HG02852 (cell line): Measurements from ENCODE around the gene NEGR1.

Source experiments
- ATAC-seq: cut with Tn5 transposase; IDR thresholded peaks from one replicate; pipeline ENCODE4 v1.9.1; 2021; ENCODE audit warnings: mild to moderate bottlenecking, moderate library complexity; ENCODE audit not compliant: unreplicated experiment

The NEGR1 gene

GRCh38 chr1:71414179-71414578 lies 868.2 kb downstream of the NEGR1 start:
- no peak for ATAC-seq

- ATAC-seq, result no peak
These were observed 868.7 kb downstream of the NEGR1 start for GRCh38 chr1:71413441-71414175.

GRCh38 chr1:71400050-71400449 lies 882.3 kb downstream of the NEGR1 start:
- no peak for ATAC-seq

GRCh38 chr1:71399594-71399993 lies 882.7 kb downstream of the NEGR1 start:
- no peak for ATAC-seq

DNA sequence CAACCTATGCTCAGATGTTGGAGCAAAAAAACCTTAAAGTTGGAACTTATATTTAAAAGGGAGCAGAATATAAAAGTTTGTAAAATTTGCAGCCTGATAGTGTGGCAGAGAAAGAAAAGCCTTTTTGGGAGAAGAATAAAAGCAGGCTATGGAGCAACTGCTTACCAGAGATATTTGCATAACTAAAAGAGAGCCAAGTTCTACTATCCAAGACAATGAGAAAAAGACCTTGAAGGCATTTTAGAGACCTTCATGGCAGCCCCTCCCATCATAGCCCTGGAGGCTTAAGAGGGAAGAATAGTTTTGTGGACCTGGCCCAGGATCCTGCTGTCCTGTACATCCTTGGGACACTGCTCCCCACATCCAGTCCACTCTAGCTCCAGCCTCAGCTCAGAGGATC lies 889.0 kb downstream of the NEGR1 start:
- ATAC-seq, result no peak

DNA sequence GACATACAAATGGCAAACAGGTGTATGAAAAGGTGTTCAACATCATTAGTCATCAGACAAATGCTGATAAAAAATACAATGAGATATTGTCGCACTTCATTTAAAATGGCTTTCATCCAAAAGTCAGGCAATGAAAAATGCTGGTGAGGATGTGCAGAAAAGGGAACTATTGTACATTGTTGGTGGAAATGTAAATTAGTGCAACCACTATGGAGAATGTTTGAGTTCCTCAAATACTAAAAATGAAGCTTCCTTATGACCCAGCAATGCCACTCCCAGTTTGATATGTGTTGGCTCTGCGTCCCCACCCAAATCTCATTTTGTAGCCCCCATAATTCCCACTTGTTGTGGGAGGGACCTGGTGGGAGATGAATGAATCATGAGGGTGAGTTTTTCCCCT lies 891.8 kb downstream of the NEGR1 start:
- ATAC-seq, result no peak

GRCh38 chr1:71377886-71378285 lies 904.5 kb downstream of the NEGR1 start:
- no peak for ATAC-seq

DNA sequence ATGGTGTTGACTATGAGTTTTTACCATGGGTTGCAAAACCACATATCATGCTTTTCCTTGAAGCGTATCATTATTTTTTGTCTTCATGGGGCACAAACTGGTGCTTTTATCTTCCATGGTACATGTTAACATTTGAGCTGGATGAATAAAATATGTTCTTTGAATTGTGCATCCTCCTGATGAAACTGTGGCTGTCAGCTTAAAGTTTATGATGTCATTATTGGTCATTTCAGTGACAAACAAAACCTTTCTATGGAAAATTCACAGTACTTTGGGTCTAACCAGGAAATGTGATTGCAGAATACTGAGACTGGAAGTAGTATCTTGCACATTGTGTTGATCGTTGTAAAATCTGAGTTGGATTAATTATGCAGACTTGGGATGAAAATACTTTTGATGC lies 909.8 kb downstream of the NEGR1 start:
- ATAC-seq, result no peak

DNA sequence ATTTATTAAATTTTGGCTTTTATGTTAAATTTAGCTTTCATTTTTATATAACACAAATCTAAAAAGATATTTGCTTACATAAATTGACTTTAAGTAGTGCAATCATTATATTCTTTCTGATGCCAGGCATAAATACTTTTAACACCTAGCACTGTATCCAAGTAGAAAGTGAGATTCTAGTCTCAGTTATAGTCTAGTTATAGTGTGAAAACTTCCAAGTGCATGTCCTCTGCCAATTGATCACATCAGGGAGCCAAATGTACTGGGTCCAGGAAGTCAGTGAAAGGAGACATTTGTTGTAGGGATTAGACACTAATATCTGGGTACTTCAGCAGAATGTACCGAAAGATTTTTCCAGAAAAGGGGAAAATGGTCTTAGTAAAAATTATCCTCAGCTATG lies 910.8 kb downstream of the NEGR1 start:
- no peak for ATAC-seq

- ATAC-seq, result no peak
These were observed 918.1 kb downstream of the NEGR1 start for GRCh38 chr1:71364236-71364635.

DNA sequence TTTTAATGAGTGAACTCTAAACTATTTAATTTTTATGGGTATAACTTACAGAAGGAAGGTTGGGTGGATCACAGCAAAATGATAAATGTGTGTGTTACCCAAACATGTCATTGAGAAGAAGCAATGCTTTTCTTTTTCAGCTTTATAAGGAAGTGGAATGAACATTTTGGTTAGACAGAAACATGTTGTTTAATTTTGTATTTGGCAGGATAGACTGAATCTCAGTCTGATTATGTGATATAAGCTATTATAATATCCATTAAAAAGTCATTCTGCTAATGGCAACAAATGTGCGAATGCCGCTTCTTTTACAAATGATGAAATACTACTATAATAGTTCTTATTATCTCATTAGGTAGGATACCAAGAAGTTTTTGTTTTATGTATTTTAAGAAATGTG lies 919.6 kb downstream of the NEGR1 start:
- ATAC-seq, result no peak

GRCh38 chr1:71362076-71362475 lies 920.3 kb downstream of the NEGR1 start:
- ATAC-seq, result no peak

DNA sequence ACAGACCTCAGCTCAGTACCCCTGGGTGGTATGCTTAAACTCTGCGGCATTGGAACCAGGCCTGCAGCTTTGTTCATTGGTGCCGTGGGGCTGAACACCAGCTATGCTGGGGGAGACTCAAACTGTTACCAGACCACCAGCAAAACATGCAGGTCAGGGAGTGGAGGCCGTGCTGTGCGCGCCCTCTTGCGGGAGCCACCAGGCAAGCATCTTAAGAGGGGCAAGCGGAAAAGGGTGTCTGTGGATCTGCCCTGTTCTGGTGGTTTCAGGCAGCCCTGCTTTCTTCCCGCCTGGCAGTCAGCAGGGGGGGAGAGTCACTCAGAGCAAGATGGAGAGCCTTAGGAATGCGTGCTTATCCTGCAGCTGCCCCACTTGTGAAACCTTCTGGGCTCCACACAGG lies 924.6 kb downstream of the NEGR1 start:
- ATAC-seq, result no peak

- no peak for ATAC-seq
These were observed 930.9 kb downstream of the NEGR1 start for GRCh38 chr1:71351438-71351837.

DNA sequence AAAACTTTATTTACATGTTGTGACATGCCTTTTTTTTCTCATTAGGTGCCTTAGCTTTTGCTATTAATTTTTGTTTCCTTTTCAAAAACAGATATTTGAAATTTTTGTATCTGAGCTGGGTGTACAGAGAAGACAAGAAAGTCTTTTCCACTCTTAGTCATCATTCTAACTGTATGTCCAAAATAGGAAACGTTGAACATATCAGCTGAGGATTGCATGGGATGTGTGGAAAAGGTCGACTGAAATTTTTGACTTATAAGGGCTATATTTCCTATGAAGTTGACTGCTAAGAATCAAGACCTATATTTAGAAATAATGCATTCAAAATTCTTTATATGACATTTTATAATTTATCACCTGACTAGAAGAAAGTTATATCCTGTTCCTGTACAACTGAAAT lies 931.5 kb downstream of the NEGR1 start:
- ATAC-seq, result no peak

DNA sequence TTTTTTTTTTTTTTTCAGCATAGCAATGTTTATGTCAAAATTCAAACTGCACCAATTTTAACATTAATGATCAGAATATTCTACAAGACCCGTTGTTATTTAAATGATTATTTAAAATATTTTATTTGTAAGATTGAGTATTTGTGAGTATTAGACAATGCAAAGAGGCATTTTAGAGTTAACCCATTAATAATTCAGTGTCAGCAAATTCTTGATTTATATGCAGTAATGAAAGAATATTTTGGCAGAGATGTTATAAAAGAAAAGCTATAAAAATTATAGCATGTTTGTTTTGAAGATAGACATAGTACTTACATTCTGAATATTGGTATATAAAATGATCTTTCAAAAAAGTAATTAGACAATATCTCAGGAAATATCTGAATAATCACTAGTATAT lies 932.0 kb downstream of the NEGR1 start:
- ATAC-seq, result no peak
